Esophagus squamous epithelium (tissue), 5 donors: Measurements from ENCODE around the gene KCNJ10. TPM values are rescaled to one million over a fixed set of nuclear protein-coding genes. Genes with fewer than 3 reads are reported as not detected.
A peak's percentile ranks its signal among the peaks of the same experiment; 100 is the strongest.

Experiments
- DNase-seq: peaks from one replicate; lab custom pipeline; 2025; lab: John Stamatoyannopoulos, UW
- H3K27ac ChIP-seq, 4 donors: fragments of 200-600 bp; sonication (generic); one replicate each; pipeline ENCODE4 v1.5.1; 2016 to 2019; ENCODE audit warnings: mild to moderate bottlenecking in 1 of 4
- H3K27me3 ChIP-seq, 4 donors: fragments of 200-600 bp; sonication (generic); 1 replicate in 3 of 4; 2 replicates in 1 of 4; pipeline versions ENCODE4 v1.5.1 to v1.6.0; 2017 to 2021; ENCODE audit warnings: antibody characterized with exemption in 1 of 4
- H3K36me3 ChIP-seq, 3 donors: fragments of 200-600 bp; sonication (generic); one replicate each; pipeline ENCODE4 v1.5.1; 2016 to 2019
- H3K4me1 ChIP-seq, 3 donors: fragments of 200-600 bp; sonication (generic); one replicate each; pipeline ENCODE4 v1.5.1; 2017 to 2019
- H3K4me3 ChIP-seq, 4 donors: fragments of 200-600 bp; sonication (generic); 1 replicate in 3 of 4; 2 replicates in 1 of 4; pipeline ENCODE4 v1.5.1; 2016 to 2019; ENCODE audit warnings: mild to moderate bottlenecking in 2 of 4, moderate library complexity in 1 of 4
- H3K9me3 ChIP-seq, 3 donors: fragments of 200-600 bp; sonication (generic); one replicate each; pipeline ENCODE4 v1.5.1; 2016 to 2019
- CTCF ChIP-seq, 6 experiments: fragments of 450-650 bp in 4 of 6; fragments of 200-600 bp in 2 of 6; sonication (generic) in 2 of 6; IDR thresholded peaks; one replicate each; pipeline ENCODE4 v1.5.1; 2016 to 2019; ENCODE audit warnings: antibody characterized with exemption in 6 of 6, mild to moderate bottlenecking in 4 of 6, moderate library complexity in 4 of 6
- POLR2A ChIP-seq, 4 donors: fragments of 450-650 bp; IDR thresholded peaks; one replicate each; pipeline ENCODE4 v1.6.1; 2017; ENCODE audit warnings: antibody characterized with exemption in 4 of 4, mild to moderate bottlenecking in 4 of 4, moderate library complexity in 3 of 4
- WGBS, 2 donors: methylation state at CpG; one replicate each; pipeline ENCODE4 v1.1.5; 2018; 5-methylcytosine and 5-hydroxymethylcytosine counted together
- intact Hi-C: fragments of 100-400 bp; cut with DNase I; formaldehyde crosslinking; loops from one replicate; pipeline ENCODE4 v1.15.0; 2022
- total RNA-seq, 4 donors: library from RNA; depleted of rRNA; stranded (reverse); fragments of >200 nt; gene quantifications; one replicate each; pipeline ENCODE4 v1.1.0, GENCODE V29; 2016
- donor health status: DM: yes; HTN: yes; CAD: no.

Gene KCNJ10
- total RNA-seq, 4 donors from 2014 or later = 0.59 TPM; not detected in 3

GRCh38 chr1:159957824-159958268 is 112.1 kb downstream of the KCNJ10 start:
- intact Hi-C loops = no loop called here
- Histone ChIP-seq H3K9me3 (no peaks in the 10 kb centered on the region), H3K27ac (peak overlapping the region in 3 of 4 donors; percentile 35 to 62 (median 39)), H3K27me3 (peaks cover 0 to 7% (median 0%) of the 10 kb centered on the region in 4 donors), H3K4me3 (no peak overlapping the region), H3K36me3 (no peaks in the 10 kb centered on the region), H3K4me1 (peaks cover 7 to 75% (median 7%) of the 10 kb centered on the region in 3 donors)
- DNase-seq = no peak
- WGBS, 2 donors = 21 to 42% methylated on average over 6 to 9 of the region's 9 CpGs
- no peak for TF ChIP-seq POLR2A (IDR thresholded peaks at IDR 0.05)
- no peak for TF ChIP-seq CTCF (IDR thresholded peaks at IDR 0.05)

- TF ChIP-seq CTCF (IDR thresholded peaks at IDR 0.05) = no peak
- no peak for TF ChIP-seq POLR2A (IDR thresholded peaks at IDR 0.05)
- H3K36me3 ChIP-seq = no peaks in the 10 kb centered on the region
- H3K27me3 ChIP-seq = peaks cover 0 to 17% (median 0%) of the 10 kb centered on the region in 4 donors
- H3K27ac ChIP-seq = no peak overlapping the region
- H3K9me3 ChIP-seq = no peaks in the 10 kb centered on the region
- no peak for DNase-seq
- H3K4me1 ChIP-seq = peaks cover 4 to 57% (median 5%) of the 10 kb centered on the region in 3 donors
- WGBS, 2 donors = 33 to 49% methylated on average over 3 of the region's 3 CpGs
- intact Hi-C loops = no loop called here
- H3K4me3 ChIP-seq = no peak overlapping the region
These were observed 114.5 kb downstream of the KCNJ10 start for GRCh38 chr1:159955456-159955855.

GRCh38 chr1:159953536-159954515 is 116.1 kb downstream of the KCNJ10 start, which contains the start of gene SLAMF9:
Gene SLAMF9 (minus strand): TSS chr1:159954237. CDS start chr1:159954137, 100 bp downstream.
- intact Hi-C loops = no loop called here
- H3K27ac ChIP-seq = no peak within 1 kb of the TSS
- H3K4me3 ChIP-seq = no peak within 1 kb of the TSS
- WGBS, 2 donors = 52 to 58% methylated on average over 9 to 10 of the region's 11 CpGs
- H3K4me1 ChIP-seq = peaks cover 4 to 56% (median 10%) of the 10 kb centered on the region in 3 donors
- no peaks in the 10 kb centered on the region for H3K36me3 ChIP-seq
- peaks cover 0 to 17% (median 0%) of the 10 kb centered on the region in 4 donors for H3K27me3 ChIP-seq
- no peak for DNase-seq
- H3K9me3 ChIP-seq = no peaks in the 10 kb centered on the region
- TF ChIP-seq CTCF (IDR thresholded peaks at IDR 0.05) = no peak
- TF ChIP-seq POLR2A (IDR thresholded peaks at IDR 0.05) = no peak

DNA sequence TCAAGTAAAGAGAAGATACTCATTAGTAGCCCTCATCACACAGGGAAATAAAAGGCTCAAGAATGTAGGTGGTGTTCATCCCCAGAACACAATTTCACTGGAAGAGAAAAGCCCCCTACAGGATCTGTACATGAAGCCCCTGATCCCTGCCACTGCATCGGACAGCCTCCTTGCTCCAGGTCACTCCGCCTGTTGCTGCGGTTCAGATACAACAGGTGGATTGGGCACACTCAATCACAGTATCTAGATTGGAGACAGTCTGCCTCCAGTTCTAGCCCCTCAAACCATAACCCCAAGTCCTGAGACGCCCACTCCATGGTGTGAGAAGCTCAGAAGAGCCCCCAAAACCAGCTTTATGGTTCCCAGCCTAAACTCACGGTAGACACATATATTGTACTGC is 117.0 kb downstream of the KCNJ10 start:
- Histone ChIP-seq H3K4me1 (peaks cover 2 to 54% (median 10%) of the 10 kb centered on the region in 3 donors), H3K36me3 (no peaks in the 10 kb centered on the region), H3K27me3 (peaks cover 0 to 17% (median 0%) of the 10 kb centered on the region in 4 donors), H3K9me3 (no peaks in the 10 kb centered on the region), H3K4me3 (no peak overlapping the region), H3K27ac (no peak overlapping the region)
- 93 to 96% methylated on average over 3 to 4 of the region's 5 CpGs for WGBS, 2 donors
- intact Hi-C loops = no loop called here
- TF ChIP-seq CTCF (IDR thresholded peaks at IDR 0.05) (no peak), POLR2A (IDR thresholded peaks at IDR 0.05) (no peak)
- no peak for DNase-seq

DNA sequence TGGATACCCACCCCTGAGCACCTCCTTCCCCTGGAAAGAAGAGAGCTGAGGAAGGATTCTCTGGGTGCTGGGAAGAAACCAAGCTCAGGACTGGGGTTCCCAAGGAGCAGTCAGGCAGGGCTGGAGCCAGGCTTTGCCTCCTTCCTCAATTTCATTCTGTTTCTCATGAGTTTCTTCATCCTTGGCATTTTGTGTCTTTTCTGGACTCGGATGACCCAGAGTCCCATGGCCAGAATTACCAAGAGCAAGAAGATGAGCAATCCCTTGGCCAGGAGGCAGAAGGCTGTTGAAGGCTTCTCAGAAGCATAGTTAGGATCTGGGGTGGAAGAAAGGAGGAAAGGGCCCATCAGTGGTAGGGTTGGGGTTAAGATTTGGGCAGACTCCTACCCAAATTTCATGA is 118.4 kb downstream of the KCNJ10 start:
- peaks cover 0 to 56% (median 11%) of the 10 kb centered on the region in 3 donors for H3K4me1 ChIP-seq
- H3K27me3 ChIP-seq = peaks cover 0 to 17% (median 0%) of the 10 kb centered on the region in 4 donors
- no peak overlapping the region for H3K4me3 ChIP-seq
- WGBS, 2 donors = 75% methylated on average over 1 of the region's 1 CpG; no CpG with 5 or more reads in 1 of the 2 donors
- no peaks in the 10 kb centered on the region for H3K9me3 ChIP-seq
- no peak for DNase-seq
- no peak for TF ChIP-seq POLR2A (IDR thresholded peaks at IDR 0.05)
- no peak for TF ChIP-seq CTCF (IDR thresholded peaks at IDR 0.05)
- intact Hi-C loops = no loop called here
- H3K36me3 ChIP-seq = no peaks in the 10 kb centered on the region
- H3K27ac ChIP-seq = no peak overlapping the region
